ENCODE measurements around the gene AOPEP.

DNA sequence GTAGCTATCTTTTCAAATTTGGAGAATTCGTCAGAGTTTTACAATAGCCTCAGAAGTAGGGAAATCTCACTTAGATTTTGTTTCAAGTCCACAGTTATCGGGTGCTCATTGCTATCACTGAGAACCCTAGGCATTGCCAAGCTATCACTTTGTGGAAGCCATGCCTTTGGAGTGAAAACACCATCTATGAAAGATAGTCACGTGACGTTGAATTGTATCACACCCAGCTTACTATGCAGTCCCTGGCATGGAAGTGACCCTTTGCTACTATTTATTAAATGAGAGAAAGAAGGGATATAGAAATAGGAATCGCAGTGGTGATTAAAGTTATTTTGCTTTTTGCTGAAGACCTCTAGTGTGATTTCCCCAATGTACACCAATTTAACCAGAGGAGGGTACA is 97.2 kb downstream of the AOPEP start:
- TF ChIP-seq, protein P1, sequence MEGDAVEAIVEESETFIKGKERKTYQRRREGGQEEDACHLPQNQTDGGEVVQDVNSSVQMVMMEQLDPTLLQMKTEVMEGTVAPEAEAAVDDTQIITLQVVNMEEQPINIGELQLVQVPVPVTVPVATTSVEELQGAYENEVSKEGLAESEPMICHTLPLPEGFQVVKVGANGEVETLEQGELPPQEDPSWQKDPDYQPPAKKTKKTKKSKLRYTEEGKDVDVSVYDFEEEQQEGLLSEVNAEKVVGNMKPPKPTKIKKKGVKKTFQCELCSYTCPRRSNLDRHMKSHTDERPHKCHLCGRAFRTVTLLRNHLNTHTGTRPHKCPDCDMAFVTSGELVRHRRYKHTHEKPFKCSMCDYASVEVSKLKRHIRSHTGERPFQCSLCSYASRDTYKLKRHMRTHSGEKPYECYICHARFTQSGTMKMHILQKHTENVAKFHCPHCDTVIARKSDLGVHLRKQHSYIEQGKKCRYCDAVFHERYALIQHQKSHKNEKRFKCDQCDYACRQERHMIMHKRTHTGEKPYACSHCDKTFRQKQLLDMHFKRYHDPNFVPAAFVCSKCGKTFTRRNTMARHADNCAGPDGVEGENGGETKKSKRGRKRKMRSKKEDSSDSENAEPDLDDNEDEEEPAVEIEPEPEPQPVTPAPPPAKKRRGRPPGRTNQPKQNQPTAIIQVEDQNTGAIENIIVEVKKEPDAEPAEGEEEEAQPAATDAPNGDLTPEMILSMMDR (IDR thresholded peaks at IDR 0.05), result no peak
- TF ChIP-seq POLR2A (IDR thresholded peaks at IDR 0.05), result no peak

Measured in thyroid gland (tissue), 4 donors.